Amygdala (tissue), 56 donors: ENCODE data around the gene CCDC74A.
"Not testable (repeated sequence)": the region's sequence is repeated elsewhere in the genome, so short reads cannot be mapped to it uniquely, and the experiment has no call there.

ENCODE experiments used
- DNase-seq, 56 donors: peaks; one replicate each; lab custom pipeline; 2025; lab: John Stamatoyannopoulos, UW

CCDC74A gene

DNA sequence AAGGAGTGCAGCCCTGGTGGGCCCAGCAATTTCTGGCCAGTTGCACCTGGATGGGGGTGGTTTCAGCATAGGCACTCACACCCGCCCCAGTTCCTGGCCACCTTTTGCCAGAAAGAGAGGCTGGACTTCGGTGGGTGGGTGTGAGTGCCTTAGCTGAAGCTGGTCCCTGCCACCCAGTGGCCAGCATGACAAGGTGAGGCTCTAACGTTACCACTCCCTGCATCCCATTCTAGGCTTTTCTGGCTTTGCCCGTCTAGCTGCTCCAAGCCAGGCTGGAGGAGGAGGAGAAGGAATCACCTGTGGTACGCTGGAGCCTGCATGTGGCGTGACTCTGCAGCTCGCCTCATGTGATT is 17.1 kb downstream of the CCDC74A start:
- DNase-seq, result not testable (repeated sequence)

DNA sequence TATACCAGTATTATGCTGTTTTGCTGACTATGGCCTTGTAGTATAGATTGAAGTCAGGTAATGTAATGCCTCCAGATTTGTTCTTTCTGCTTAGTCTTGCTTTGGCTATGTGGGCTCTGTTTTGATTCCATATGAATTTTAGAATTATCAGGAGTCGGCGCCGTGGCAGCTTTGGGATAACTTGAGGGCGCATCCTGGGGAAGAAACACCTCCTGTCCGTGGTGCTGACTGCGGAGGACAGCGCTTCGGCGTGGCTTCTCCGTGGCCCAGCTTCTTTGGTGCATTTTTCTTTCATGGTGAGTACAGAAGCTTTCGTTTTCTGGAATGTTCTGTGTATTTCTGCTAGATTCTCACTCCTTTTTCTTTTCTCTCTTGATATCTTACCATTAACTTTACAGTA is 25.2 kb downstream of the CCDC74A start:
- no peak for DNase-seq

DNA sequence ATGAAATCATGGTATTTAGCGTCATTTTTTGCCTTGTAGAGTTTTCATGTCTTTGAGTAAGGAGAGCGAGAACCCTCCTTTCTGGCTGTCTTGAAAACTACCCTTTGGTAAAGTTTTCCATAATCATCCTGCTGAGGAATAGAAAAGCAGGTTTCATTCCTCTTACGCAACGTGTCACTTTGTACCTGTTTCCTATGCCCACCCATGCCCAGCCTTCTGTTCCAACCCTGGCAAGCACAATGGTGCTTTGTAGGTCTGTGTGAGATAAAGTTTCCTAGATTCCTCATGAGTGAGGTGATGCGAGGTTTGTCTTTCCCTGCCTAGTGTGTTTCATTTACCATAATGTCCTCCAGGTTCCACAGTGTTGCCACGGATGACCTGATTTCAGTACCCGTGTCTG is 29.3 kb downstream of the CCDC74A start:
- no peak for DNase-seq

DNA sequence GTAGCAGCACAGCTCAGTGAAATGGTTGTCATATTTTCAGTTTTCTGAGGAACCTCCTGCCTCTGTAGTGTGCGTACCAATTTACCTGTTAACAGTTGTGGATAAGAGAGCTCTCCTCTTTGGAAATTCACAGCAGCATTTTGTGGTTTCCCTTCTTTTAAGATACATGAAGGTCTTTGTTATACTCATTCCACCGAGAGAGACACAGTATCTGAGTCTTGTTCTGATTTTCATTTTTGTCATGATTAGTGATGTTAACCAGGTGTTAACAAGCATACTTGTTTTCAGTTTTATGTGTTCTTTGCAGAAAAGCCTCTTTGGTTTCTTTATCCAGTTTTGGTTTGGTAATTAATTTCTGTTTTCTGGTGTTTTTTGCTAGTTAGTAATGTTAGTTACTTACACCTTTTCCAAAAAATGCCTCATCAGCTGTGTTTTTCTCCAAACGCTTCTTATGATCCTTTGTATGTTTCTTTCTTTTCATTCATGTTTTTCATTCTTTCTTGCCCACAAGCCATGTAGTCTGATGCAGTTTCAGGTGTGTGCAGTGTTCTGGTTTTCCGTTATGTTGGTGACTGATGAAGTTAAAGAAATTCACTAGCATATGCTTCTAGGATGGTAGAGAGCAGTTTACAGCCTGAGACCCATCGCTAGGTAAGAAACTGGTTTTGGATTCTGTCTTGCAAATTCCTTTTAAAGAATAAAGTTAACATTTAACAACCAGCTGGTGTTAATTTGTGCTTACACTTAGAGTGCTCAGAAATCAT is 30.1 kb downstream of the CCDC74A start:
- DNase-seq, result no peak

DNA sequence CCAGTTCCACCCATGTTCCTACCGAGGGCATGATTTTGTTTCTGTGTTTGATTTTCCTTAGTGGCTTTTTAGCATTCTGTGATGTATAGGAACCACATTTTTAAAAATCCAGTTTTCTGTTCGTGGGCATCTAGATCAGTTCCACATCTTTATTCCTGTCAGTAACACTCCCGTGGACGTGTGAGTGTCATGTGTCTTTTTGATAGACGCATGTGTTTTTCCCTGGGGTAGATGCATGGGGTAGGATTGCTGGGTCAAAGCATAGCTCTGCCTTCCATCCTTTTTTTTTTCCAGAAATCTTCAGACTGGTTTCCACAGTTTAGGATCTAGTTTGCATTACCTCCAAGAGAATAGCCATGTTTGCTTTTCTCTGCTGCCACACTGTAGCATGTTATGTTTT is 38.7 kb downstream of the CCDC74A start:
- DNase-seq, result no peak

DNA sequence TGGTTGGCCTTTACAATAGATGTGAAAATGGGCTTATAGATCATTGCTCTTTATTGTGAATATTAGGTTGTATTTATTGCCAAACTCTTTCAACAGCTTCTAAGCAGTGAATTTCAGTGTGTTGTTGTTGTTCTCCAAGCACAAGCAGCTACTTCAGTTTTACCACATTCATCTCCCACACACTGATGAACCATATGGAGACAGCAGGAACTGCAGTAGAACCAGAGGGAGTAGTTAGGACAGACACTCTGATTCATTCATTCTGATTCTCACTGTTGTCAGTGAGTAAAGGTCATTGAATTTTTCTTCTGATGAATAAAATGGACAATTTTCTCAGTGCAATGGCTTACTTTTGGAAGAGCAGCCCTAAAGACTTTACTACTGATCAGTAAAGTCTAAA is 40.2 kb downstream of the CCDC74A start:
- peak in 3 of 56 donors; percentile 3 to 12 (median 4) for DNase-seq

DNA sequence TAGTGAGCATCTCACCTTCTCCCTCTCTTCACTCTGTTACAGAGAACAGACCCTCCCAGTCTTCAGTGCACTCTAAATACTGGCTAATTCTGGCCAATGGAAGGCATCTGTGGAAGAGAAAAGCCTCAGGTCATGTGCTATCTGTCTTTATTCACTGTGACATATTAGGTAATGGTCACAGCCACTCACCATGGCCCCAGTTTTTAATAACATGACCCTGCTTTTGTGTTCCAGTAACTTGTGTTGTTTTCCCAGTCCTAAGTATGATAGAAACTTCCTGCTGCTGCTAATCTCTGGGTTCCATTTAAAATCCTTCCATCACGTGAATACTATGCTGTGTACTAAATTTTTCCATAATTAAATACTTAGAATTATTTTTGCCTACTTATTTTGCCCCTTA is 40.7 kb downstream of the CCDC74A start:
- not testable (repeated sequence) for DNase-seq

DNA sequence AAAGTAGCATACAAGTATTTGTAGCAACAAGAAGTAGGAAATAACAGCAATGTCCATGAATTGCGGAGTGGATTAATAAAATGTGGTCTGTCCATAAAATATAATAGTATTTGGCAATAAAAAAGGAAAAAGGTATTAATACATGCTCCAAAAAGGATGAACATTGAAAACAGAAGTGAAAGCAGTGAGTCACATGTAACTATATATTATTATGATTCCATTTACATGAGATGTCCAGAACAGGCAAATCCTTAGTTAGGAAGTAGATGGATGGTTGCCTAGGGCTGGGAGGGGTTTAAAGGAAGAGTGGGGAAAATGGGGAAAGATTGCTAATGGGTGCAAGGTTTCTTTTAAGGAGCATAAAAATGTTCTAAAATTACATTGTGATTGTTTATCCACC is 44.5 kb downstream of the CCDC74A start:
- no peak for DNase-seq

DNA sequence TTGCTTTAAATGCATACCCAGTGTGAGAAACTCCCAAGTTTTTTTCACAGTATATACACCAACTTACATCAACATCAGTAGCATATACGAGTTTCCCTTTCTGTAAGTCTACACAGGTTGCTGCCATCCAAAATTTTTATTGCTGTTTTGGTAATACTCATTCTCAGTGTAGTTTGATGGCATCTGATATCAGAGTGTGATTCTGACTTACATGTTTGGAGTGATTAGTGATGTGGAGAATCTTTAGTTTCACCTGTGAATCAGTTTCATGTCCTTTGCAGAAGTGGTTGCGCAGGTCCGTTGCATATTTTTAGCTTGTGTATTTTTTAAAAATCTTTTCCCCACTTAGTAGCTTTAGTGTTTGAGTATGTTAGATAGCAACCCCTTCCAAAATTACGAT is 50.1 kb downstream of the CCDC74A start:
- DNase-seq, result no peak

DNA sequence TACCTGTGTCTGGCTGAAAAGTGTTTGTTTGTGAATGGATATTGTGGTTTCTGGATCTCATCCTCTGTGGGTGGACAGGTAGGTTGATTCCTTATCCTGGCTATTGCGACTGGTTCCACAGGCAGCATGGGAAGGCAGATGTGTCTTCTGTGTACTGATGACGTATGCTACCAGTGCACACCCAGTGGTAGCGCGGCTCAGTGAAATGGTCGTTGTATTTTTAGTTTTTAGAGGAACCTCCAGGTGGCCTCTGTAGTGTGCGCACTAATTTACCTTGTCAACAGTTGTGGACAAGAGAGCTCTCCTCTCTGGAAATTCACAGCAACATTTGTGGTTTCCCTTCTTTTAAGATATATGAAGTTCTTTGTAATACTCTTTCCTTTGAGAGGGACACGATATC is 52.5 kb downstream of the CCDC74A start:
- no peak for DNase-seq
